Stimulated activated CD8-positive, alpha-beta memory T cell treated with anti-CD3 and anti-CD28 coated beads, Interleukin-7, amount 100 ng/mL, for 24 hours (primary cell): ENCODE data around the gene PLXDC2.

Source experiments
- DNase-seq: peaks from one replicate; pipeline ENCODE4 v3.0.0-alpha.2; 2020; ENCODE audit warnings: low read depth

The PLXDC2 gene

DNA sequence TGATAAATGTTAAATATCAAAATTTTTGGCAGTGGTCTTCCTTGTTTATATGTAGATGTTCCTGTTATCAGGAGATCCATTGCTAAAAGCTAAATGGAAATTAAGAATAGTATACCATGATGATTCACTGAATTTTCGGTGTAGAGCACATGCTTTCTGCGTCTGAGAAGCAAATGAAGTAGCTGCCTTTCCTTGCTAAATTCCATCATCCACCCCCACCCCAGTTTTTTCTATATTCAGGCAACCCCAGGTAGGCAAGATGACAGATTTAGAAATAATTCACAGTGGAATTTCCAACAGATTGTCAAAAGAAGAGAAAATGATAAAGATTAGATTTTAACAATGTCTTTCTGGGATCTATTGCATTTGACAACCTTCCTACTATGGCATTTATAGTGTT is 231.9 kb downstream of the PLXDC2 start:
- DNase-seq = no peak

DNA sequence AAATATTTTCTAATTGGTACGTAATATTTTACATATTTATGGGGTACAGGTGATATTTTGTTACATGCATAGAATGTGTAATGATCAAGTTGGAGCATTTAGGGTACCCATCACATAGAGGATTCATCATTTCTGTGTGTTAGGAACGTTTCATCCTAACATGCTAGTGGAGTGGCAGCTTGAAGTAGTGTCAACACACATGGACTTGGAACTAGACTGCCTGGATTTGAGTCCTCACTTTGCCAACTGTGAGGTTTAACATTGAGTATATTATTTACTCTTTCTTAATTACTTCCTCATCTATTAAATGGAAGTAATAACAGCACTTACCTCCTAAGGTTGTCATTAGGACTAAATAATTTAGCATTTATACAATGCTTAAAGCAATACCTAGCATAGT is 241.9 kb downstream of the PLXDC2 start:
- DNase-seq = no peak

GRCh38 chr10:20059084-20059835 is 243.0 kb downstream of the PLXDC2 start:
- no peak for DNase-seq

DNA sequence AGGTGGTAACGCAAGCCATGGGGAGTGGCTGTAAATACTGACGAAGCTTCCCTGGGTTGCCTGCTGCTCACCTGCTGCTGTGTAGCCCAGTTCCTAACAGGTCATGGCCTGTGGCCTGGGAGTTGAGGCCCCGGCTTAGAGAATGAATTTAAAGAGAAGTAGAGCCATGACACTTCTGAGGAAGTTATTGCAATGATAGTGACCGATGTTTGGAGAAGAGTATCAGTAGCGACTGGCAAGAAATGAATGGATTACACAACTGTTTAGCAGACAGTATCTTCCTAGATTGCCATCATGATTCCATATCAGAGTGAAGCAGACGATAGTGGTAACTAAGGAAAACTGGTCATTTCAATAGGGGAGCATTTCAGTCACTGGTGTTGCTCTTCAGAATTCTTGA is 249.6 kb downstream of the PLXDC2 start:
- DNase-seq = no peak

DNA sequence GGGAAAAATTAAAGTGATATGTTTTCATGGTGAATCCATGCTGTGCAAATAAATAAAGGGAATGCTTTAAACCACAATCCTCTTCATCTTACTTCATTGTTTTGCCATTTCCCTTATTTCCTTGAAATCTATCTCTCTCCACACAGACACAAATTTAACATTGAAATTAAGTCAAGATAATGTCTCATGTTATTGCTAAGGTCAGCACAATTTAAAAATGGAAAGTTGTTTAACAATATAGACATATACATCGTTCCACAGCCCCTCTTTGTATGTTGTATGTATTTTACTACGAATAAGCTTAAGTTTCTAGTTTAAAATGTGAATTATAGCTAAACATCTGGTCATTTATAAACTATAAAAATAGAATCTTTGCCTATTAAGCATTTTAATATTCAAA is 256.9 kb downstream of the PLXDC2 start:
- no peak for DNase-seq

DNA sequence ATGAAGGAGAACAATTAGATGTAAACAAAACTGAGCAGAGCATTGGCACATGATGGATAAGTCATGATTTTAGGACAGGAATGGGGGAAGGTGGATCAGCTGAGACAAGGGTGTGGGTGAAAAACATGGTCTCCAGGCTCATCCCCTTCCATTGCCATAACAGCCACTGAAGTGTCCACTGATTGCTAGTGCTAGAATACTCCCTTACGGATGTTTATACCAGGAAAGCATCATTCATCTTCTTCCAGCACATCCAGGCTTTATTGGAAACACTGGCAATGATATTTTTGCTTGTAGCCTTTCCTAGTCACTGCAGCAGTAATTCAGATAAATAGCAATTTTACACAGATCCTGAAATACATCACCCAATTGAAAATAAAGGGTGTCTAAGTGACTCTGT is 259.5 kb downstream of the PLXDC2 start:
- no peak for DNase-seq

- no peak for DNase-seq
Measured at GRCh38 chr10:20084451-20084850, 268.2 kb downstream of the PLXDC2 start.

DNA sequence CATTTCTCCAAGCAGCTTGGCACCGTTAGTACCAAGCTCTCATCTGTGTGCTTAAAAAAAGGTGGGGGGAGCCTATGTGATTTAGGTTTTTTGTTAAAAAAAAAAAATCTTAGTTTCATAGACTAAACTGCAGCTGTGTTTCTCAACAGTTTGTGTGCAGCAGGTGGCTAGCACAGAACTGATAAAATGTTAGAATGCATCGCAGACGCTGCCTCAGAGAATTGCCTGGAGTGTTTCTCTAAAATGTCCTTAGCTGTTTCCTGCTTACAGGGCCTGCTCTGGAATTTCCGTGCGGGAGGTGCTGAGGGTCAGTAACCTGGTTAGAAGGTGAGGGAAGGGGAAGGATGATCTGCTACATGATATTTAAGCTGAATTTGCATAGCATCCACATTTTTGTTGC is 268.9 kb downstream of the PLXDC2 start:
- no peak for DNase-seq

DNA sequence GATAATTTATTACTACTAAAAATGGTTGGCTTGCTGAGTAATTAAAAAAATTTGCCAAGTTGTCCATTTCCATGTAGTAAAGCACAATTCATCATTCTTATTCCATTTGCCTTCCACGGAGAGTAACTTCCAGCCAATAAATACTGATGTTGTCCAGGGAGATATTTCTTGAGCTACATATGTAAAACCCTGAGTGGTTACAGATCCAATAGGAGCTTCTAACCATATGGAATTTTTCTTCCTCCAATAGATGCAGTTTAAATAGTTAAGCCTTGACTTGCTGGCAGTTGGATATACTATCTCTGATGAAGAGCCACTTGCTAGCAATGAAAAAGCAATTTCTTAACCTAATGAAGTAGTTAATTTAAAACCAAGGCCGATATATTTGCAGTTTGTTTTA is 271.1 kb downstream of the PLXDC2 start:
- DNase-seq = no peak

DNA sequence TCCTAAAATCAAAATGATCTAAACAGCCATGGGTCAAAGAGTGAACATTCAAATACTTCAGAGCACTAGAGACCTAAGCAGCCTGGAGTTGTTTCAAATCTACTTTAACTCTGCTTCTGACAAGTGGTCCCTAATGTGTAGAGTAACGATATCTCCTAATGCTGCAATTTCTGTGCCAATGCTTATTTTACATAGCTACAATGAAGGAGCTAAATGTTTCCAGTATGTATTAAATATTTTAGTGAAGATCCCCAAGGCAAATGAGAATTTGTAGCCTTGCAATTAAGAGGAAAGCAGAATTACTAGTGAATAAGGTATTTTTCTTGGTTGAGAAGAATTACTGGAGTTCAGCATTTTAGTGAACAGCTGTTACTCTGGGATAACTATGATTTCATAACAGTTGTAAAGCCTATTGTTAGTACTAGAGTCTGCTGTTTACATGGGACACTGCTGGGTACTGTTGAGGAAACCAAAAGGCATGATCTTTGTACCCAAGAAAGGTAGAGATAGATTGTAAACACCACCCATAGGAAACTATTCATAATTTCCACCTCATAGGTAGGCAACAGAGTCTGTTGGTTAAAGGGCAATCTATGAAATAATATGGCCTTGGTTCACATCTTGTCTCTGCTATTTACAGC is 271.9 kb downstream of the PLXDC2 start:
- no peak for DNase-seq

DNA sequence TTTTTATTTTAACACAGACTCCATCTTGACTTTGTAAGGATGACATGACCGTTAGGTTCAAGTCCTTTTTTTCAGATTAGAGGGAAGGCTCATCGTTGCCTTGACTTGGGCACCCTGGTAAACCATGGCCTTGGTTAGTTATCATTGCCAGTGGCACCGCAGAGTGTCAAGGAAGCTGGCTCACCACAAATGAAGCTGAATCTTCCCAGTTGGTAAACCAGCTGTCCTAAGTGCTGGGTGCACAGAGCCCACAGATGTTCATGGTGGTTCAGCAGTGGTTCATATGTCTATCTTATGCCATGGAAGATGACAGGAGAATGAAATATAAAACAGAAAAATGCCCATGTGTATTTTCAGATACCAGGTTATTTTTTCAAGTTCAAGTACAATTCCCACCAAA is 273.6 kb downstream of the PLXDC2 start:
- DNase-seq = no peak

GRCh38 chr10:20090831-20091230 is 274.6 kb downstream of the PLXDC2 start:
- no peak for DNase-seq

DNA sequence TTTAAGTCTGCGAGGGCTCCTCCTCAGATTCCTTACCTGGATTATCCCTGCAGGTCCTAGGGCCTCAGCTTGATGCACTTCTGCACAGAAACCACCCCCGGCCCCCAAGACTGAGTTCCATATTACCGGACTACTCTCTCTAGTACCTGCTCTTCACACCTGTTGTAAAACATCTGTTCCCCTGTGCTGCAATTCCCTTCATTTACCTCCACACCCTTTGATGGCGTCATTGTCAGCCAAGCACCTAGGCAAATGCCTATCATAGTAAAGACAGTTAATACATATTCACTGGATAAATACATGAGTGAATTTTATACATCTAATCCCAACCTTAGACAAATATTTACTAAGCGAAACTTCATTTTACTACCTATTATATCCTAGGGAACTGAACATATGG is 275.5 kb downstream of the PLXDC2 start:
- no peak for DNase-seq

DNA sequence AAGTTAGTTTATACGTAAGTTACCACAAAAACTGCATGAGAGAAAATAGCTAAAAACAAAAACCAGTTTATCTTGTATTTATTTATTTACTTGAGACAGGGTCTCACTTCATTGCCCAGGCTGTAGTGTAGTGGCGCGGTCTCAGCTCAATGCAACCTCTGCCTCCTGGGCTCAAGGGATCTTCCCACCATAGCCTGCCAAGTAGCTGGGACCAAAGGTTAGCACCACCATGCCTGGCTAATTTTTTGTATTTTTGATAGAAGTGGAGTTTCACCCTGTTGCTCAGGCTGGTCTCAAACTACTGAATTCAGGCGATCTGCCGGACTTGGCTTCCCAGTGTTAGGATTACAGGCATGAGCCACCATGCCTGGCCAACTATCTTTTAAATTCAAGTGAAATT is 277.4 kb downstream of the PLXDC2 start:
- DNase-seq = no peak

- no peak for DNase-seq
Measured at GRCh38 chr10:20094226-20094976, 278.2 kb downstream of the PLXDC2 start.

DNA sequence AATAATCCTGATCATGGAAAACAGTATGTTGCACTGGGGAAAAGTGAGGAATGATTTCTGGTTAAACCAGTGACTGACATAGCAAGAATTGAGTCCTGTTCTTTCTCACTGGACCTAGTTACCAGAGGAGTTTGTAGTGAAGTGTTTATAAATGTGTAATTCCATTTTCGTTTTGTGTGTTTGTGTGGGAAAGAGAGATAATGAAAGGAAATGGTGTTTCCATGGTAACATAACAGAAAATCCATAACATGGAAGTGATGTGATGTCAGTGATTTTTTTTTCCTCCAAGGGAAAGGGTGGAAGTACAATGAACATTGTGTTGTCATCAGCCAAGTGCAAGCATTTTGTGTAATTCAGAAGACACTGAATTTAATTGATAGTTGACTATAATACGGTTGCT is 283.9 kb downstream of the PLXDC2 start:
- no peak for DNase-seq

- no peak for DNase-seq
Measured at GRCh38 chr10:20105236-20105635, 289.0 kb downstream of the PLXDC2 start.

DNA sequence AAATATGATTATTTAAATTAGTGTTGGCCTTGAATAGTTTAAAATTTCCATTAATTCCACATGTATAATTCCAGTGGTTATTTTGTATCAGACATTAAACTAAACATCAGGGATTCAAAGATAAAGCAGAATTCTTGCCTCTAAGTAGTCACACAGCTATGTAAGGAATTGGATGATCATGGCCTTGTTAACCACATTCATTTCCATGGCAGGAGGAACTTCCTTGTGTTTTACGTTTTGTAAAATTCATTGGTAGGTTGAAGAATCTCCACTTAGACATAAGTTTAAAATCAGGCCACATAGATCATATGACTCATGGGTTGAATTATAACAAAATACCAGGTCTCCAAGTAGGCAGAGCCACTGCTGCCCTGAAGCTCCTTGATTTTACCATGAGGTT is 289.7 kb downstream of the PLXDC2 start:
- DNase-seq = no peak

GRCh38 chr10:20108021-20108420 is 291.8 kb downstream of the PLXDC2 start:
- DNase-seq = no peak

DNA sequence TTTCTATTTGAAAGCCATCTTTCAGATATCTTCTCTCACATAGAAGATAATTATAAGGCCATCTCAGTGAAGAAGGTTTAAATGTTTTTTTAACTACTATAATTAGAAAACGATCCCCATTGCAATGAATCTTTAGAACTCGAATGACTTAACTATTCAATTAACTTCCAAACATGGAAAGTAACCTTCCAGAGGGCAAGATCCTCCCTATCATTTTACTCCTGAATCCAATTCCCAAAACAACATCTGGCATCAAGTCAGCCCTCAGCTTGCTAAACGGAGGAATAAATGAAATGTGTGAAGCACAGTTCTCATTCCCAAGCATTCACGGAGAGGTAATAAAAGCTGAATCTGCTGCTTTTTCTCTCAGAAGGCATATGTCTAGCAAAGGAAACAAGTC is 293.4 kb downstream of the PLXDC2 start:
- no peak for DNase-seq

GRCh38 chr10:20110125-20111100 is 294.2 kb downstream of the PLXDC2 start:
- no peak for DNase-seq

DNA sequence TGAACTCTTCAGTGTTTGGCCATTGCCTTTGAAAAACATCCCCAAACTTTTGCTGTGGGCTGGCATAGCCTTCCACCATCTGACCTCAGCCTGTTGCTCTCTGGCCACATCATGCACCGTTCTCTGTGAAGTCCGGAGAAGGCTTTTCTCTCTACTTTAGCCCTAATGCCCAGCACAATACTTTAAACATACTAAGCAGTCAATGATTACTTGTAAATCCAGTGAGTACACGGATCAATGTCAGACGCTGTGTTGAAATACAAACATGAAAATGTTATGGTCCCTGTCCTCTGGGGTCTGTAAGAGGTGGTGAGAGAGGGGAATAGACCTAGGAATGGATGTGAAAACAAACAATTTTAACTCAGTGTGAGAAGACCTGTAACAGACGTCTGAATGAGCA is 297.9 kb downstream of the PLXDC2 start:
- DNase-seq = no peak
